Upper lobe of left lung (tissue), 6 donors: ENCODE results near the gene MYRF. TPM values are rescaled to one million over a fixed set of nuclear protein-coding genes. Genes with fewer than 3 reads are reported as not detected.
A peak's percentile ranks its signal among the peaks of the same experiment; 100 is the strongest.

Experiments used
- ATAC-seq, 2 donors: fragments of 200-7000 bp; cut with Tn5 transposase; one replicate each; pipeline ENCODE4 v1.9.1; 2022; ENCODE audit warnings: mild to moderate bottlenecking in 2 of 2, moderate library complexity in 2 of 2; ENCODE audit not compliant: low FRiP score in 2 of 2
- DNase-seq, 2 donors: peaks; one replicate each; pipeline ENCODE4 v3.0.0-alpha.2; 2019 to 2020
- H3K27ac ChIP-seq, 4 donors: fragments of 200-600 bp; sonication (generic); one replicate each; pipeline ENCODE4 v1.5.1; 2016 to 2019
- H3K27me3 ChIP-seq, 4 donors: fragments of 200-600 bp; sonication (generic); one replicate each; pipeline ENCODE4 v1.5.1; 2017 to 2019
- H3K36me3 ChIP-seq, 4 donors: fragments of 200-600 bp; sonication (generic); one replicate each; pipeline ENCODE4 v1.5.1; 2016 to 2019
- H3K4me1 ChIP-seq, 4 donors: fragments of 200-600 bp; sonication (generic); one replicate each; pipeline ENCODE4 v1.5.1; 2018 to 2019
- H3K4me3 ChIP-seq, 4 donors: fragments of 200-600 bp; sonication (generic); one replicate each; pipeline ENCODE4 v1.5.1; 2017 to 2019; ENCODE audit warnings: mild to moderate bottlenecking in 2 of 4, moderate library complexity in 1 of 4
- H3K9me3 ChIP-seq, 4 donors: fragments of 200-600 bp; sonication (generic); one replicate each; pipeline ENCODE4 v1.5.1; 2018 to 2019
- EP300 ChIP-seq, 4 donors: sonication (generic); formaldehyde crosslinking; IDR thresholded peaks; one replicate each; pipeline ENCODE4 v1.5.1; 2017; ENCODE audit warnings: antibody characterized with exemption in 4 of 4, control low read depth in 2 of 4
- POLR2A ChIP-seq, 4 donors: fragments of 450-650 bp; IDR thresholded peaks; one replicate each; pipeline ENCODE4 v1.5.1; 2016 to 2017; ENCODE audit warnings: antibody characterized with exemption in 4 of 4, mild to moderate bottlenecking in 2 of 4
- POLR2AphosphoS5 ChIP-seq, 2 donors: sonication (generic); formaldehyde crosslinking; IDR thresholded peaks; one replicate each; pipeline ENCODE4 v1.5.1; 2017; ENCODE audit warnings: antibody characterized with exemption in 2 of 2
- WGBS, 2 donors: methylation state at CpG; one replicate each; pipeline ENCODE4 v1.1.5; 2017 to 2018; 5-methylcytosine and 5-hydroxymethylcytosine counted together
- total RNA-seq, 6 donors: library from RNA; depleted of rRNA in 4 of 6; stranded (reverse); fragments of >200 nt in 4 of 6; gene quantifications; one replicate each; pipeline versions ENCODE4 v1.1.0 to v1.2.1, GENCODE V29; 2016 to 2021
- TF ChIP-seq, protein P1 (sequence below), 6 experiments: fragments of 450-650 bp in 4 of 6; fragments of 200-600 bp in 2 of 6; sonication (generic) in 2 of 6; IDR thresholded peaks; one replicate each; pipeline ENCODE4 v1.5.1; 2016 to 2019; ENCODE audit warnings: antibody characterized with exemption in 6 of 6
- donor health status: DM: no; HTN: no; CAD: no; lungs with moderate emphysema.
- donor health status: DM: no; HTN: yes; CAD: no; lungs with severe emphysema.

The MYRF gene
- total RNA-seq, 6 donors from 2014 or later, result 32.5 to 147 (median 50.7) TPM

DNA sequence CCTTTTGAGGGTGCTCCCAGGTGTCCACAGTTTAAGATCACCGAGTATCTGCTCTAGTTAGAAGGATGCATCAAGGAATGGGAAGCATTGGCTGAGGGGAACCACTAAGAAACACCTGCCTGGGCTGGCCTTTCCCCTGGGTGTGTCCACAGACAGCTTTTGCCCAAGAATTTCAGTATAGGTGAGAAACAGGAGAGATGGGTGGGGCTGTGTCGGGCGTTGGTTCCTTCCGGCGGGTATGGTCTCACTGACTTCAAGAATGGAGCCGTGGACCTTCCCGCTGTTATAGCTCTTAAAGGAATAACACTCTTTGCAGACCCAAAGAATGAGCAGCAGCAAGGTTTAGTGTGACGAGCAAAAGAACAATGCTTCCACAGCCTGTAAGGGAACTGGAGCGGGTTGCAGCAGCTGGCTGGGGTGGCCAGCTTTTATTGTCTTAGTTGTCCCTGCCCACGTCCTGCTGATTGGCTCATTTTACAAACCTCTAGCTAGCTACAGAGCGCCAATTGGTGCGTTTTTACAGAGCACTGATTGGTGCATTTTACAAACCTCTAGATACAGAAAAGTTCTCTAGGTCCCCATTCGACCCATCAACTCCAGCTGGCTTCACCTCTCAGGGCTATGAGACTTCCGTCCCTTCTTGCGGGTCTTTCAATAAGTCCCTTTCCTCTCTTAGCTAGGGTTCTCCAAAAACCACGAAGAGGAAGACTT, 62.0 kb downstream of the MYRF start:
- peak overlapping the region in 3 of 4 donors; percentile 72 to 84 (median 73) for H3K4me3 ChIP-seq
- no peaks in the 10 kb centered on the region for H3K27me3 ChIP-seq
- no peaks in the 10 kb centered on the region for H3K9me3 ChIP-seq
- H3K36me3 ChIP-seq, result peaks cover 7 to 36% (median 28%) of the 10 kb centered on the region in 4 donors
- peaks cover 5 to 27% (median 10%) of the 10 kb centered on the region in 4 donors for H3K4me1 ChIP-seq
- 70 to 75% methylated on average over 16 of the region's 16 CpGs for WGBS, 2 donors
- ATAC-seq (no peak), DNase-seq (peak in 1 of 2 donors; percentile 42)
- TF ChIP-seq EP300 (IDR thresholded peaks at IDR 0.05) (no peak), POLR2AphosphoS5 (IDR thresholded peaks at IDR 0.05) (no peak), POLR2A (IDR thresholded peaks at IDR 0.05) (peak in 1 of 4 donors; percentile 15)
- H3K27ac ChIP-seq, result peak overlapping the region; percentile 97 to 99 (median 98)

DNA sequence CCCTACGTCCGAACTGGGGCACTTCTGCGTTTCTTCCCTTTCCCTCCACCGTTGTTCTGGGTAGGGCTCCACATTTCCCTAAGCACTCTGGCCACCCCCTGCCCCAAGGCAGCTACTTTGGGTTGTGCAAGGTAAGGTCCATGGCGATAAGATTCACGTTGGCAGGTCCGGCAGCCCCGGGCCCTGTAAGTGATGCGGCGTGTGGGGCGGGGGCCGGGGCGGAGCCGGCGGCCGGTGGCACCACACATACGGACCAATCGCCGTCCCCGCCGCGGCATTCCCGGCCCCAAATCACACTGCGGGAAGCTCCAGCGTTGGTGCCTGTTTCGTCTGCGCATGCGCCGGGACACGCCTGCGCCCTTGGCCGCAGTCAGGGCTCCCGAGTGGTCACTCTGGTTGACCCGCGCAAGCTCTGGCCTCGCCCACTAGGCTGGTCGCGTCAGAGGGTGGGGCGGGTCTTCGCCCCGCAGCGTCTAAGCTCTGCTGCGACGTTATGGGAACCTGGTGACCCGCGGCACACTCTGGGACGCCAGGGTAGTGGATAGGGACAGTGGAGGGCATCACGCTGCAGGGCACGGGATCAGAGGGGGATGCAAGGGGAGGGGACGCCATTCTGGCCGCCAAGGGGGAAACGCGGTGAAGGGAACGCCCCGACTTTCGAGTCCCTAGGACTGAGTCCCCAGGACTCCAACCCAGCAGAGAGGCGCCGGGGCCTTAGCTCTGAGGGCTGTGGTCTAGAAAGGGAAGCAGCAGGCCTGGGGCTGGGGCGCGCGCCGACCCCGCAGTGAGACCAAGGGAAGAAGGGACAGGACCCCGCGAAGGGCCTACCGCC, 62.7 kb downstream of the MYRF start:
- peaks cover 3 to 28% (median 22%) of the 10 kb centered on the region in 4 donors for H3K36me3 ChIP-seq
- no peaks in the 10 kb centered on the region for H3K27me3 ChIP-seq
- peak overlapping the region; percentile 53 to 84 (median 72) for H3K4me3 ChIP-seq
- peaks cover 5 to 27% (median 10%) of the 10 kb centered on the region in 4 donors for H3K4me1 ChIP-seq
- peak; percentile 98 for DNase-seq
- no peaks in the 10 kb centered on the region for H3K9me3 ChIP-seq
- ATAC-seq, result peak; percentile 97
- peak in 3 of 4 donors; percentile 91 to 99 (median 93) for TF ChIP-seq POLR2A (IDR thresholded peaks at IDR 0.05)
- peak; percentile 98 to 99 for TF ChIP-seq POLR2AphosphoS5 (IDR thresholded peaks at IDR 0.05)
- peak in 1 of 4 donors; percentile 47 for TF ChIP-seq EP300 (IDR thresholded peaks at IDR 0.05)
- TF ChIP-seq, protein P1, sequence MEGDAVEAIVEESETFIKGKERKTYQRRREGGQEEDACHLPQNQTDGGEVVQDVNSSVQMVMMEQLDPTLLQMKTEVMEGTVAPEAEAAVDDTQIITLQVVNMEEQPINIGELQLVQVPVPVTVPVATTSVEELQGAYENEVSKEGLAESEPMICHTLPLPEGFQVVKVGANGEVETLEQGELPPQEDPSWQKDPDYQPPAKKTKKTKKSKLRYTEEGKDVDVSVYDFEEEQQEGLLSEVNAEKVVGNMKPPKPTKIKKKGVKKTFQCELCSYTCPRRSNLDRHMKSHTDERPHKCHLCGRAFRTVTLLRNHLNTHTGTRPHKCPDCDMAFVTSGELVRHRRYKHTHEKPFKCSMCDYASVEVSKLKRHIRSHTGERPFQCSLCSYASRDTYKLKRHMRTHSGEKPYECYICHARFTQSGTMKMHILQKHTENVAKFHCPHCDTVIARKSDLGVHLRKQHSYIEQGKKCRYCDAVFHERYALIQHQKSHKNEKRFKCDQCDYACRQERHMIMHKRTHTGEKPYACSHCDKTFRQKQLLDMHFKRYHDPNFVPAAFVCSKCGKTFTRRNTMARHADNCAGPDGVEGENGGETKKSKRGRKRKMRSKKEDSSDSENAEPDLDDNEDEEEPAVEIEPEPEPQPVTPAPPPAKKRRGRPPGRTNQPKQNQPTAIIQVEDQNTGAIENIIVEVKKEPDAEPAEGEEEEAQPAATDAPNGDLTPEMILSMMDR (IDR thresholded peaks at IDR 0.05), result peak in 1 of 6 experiments; percentile 35
- peak overlapping the region; percentile 97 to 99 (median 98) for H3K27ac ChIP-seq
- WGBS, 2 donors, result 1 to 2% methylated on average over 8 to 38 of the region's 66 CpGs

DNA sequence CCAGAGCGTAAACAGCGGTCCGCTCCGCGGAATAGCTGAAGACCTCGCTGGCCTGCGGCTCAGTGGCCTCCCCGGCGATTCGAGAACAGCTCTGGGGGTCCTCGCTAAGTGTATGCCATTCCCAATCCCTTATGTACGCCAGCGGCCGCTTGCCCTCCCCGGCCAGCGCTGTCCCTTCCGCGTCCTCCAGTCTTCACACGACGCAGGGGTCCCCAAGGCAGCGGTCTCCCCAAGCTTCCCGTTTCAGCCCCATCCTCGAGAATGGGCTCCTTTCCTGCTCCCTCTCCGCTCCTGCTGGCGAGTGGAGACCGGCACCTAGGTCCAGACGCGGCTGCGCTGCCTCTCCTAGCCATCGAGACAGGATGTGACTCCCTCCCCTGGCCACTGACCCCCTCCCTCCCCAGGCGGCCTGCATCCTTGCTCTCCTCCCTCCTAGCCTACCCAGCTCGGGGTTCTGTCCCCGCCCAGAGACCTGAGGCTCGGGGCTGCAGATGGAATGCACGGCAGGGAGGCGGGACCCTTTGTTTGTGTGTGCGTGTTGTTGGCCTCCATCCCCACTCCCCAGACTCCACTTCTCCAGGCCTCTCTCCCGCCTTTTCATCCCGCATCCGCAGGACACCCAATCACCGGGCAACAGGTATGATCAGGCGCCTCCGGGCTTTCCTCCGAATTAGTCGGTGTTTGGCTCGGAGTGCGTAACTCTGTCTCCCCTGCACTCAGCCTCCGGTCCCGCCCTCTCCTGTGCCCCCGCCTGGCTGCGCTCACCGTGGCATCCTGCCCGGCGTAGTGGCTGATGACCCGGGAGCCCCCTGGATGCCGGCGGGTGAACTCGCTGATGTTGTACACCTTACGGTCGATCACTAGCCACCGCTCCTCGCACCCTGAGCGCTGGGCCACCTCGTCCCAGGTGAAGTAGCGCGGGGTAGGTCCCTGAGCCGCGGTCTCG, 63.6 kb downstream of the MYRF start:
- DNase-seq, result peak; percentile 68 to 91
- Histone ChIP-seq H3K4me1 (peaks cover 5 to 27% (median 10%) of the 10 kb centered on the region in 4 donors), H3K36me3 (peaks cover 2 to 19% (median 16%) of the 10 kb centered on the region in 4 donors), H3K27ac (peak overlapping the region; percentile 97 to 99 (median 98)), H3K9me3 (no peaks in the 10 kb centered on the region), H3K4me3 (peak overlapping the region; percentile 53 to 84 (median 72)), H3K27me3 (no peaks in the 10 kb centered on the region)
- ATAC-seq, result peak; percentile 59 to 79
- TF ChIP-seq POLR2A (IDR thresholded peaks at IDR 0.05), result no peak
- peak; percentile 10 to 34 for TF ChIP-seq POLR2AphosphoS5 (IDR thresholded peaks at IDR 0.05)
- TF ChIP-seq EP300 (IDR thresholded peaks at IDR 0.05), result no peak
- 1% methylated on average over 34 to 55 of the region's 69 CpGs for WGBS, 2 donors

DNA sequence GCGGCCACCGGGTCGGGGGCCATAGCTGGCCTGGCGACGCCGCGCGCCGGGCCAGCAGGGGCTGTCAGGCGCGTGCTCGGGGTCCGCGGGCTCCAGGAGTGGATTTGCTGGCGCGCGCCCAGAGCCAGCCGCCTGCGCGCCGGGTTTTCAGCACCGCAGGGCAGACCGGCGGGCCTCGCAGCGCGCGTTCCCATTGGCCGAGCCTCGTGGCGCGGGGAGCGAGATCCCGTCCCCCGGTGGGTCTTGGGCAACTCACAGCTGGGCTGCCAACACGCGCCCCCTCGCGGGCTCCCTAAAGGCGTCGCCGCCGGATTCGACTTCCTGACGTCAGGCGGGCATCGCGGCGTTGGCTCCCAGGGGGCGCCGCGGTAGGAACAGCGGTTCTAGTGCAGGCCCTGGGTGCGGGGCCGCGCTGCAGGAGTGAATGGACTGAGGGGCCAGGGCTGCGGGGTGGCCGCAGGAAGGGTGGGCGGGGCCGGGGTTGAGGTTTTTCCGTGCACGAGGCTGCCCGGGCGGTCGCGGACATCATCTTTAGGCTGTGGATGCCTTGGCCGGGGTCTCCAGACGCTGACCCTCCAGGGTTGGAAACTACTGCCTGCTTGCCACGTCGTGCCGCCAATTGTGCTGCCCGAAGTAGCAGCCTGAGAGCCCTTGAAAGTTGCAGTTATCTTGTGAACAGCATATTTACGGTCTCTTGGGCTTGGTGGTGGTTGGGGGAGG, 64.5 kb downstream of the MYRF start, which contains the start of gene FADS1:
FADS1 (minus strand) TSS at position 268 of the 720 bp plus-strand sequence; CDS start at position 194, 74 bp downstream.
- 1 to 5% methylated on average over 13 to 15 of the region's 73 CpGs for WGBS, 2 donors
- ATAC-seq (peak; percentile 76), DNase-seq (peak; percentile 96 to 97)
- peak; percentile 66 to 73 for TF ChIP-seq POLR2AphosphoS5 (IDR thresholded peaks at IDR 0.05)
- TF ChIP-seq, protein P1 (IDR thresholded peaks at IDR 0.05), result peak; percentile 55 to 84 (median 63)
- TF ChIP-seq POLR2A (IDR thresholded peaks at IDR 0.05), result peak in 2 of 4 donors; percentile 66 to 76
- peak in 1 of 4 donors; percentile 39 for TF ChIP-seq EP300 (IDR thresholded peaks at IDR 0.05)
- peaks cover 2 to 11% (median 9%) of the 10 kb centered on the region in 4 donors for H3K36me3 ChIP-seq
- H3K9me3 ChIP-seq, result no peaks in the 10 kb centered on the region
- H3K27me3 ChIP-seq, result no peaks in the 10 kb centered on the region
- peak within 1 kb of the TSS; percentile 53 to 84 (median 72) for H3K4me3 ChIP-seq
- H3K4me1 ChIP-seq, result peaks cover 5 to 27% (median 10%) of the 10 kb centered on the region in 4 donors
- peak within 1 kb of the TSS; percentile 97 to 99 (median 98) for H3K27ac ChIP-seq
